NCI-H524 treated with DMSO at 0.1 percent for 48 hours (cell line): ENCODE results near the gene TOLLIP.
"Not testable (repeated sequence)": the region's sequence is repeated elsewhere in the genome, so short reads cannot be mapped to it uniquely, and the experiment has no call there.

ENCODE experiments used
- DNase-seq: peaks from one replicate; lab custom pipeline; 2025; lab: John Stamatoyannopoulos, UW

TOLLIP gene

DNA sequence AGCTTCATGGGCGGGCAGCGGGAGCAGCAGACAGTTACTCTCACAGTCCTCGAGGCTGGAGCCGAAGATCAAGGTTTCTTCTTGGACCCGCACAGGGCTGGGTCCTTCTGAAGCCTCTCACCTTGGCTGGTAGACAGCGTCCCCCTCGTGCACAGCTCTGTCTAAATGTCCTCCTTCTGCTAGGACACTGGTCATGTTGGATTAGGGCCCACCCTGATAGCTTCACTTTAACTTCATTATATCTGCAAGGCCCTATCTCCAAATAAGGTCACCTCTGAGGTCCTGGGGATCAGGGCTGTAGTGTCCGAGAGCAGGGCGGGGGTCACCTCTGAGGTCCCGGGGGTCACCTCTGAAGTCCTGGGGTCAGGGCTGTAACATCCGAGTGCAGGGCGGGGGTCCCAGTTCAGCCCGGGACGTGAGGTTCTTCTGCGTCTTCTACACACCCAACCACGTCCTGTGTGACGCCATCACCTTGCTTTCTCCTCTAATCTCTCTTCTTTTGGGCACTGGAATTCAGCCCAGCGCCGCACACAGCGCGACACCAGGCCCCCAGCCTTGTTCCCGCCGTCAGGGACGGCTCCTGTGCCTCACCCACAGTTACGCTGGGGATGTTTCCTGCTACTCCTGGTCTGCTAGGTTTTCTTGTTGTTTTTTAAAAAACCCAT lies 34.1 kb upstream of the TOLLIP start:
- DNase-seq = no peak

DNA sequence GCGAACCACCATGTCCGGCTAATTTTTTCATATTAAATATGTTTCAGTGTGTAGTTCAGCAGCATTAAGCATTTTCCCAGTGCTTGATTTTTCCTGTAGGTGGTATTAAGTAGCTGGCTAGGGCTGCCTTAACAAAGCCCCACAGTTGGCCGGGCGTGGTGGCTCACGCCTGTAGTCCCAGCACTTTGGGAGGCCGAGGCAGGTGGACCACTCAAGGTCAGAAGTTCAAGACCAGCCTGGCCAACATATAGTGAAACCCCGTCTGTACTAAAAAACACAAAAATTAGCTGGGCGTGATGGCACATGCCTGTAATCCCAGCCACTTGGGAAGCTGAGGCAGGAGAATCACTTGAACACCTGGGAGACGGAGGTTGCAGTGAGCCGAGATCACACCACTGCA lies 33.5 kb upstream of the TOLLIP start:
- no peak for DNase-seq

DNA sequence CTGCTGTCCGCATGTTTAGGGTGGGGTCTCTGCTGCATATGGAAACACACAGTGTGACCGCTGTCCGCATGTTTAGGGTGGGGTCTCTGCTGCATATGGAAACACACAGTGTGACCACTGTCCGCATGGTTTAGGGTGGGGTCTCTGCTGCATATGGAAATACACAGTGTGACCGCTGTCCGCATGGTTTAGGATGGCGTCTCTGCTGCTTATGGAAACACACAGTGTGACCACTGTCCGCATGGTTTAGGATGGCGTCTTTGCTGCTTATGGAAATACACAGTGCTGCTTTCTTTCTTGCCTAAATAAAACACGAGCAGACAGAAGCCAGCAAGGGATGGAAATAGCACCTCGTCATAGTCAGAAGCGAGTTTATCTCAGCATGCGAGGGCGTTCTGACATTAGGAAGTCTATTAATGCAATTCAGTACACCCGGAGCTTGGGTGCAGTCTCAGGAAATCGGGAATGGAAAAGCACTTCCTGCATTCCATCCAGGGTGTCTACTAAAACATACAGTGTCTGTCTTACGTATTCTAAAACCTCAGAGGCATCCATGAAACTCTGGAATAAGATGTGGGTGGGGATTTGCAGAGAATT lies 32.6 kb upstream of the TOLLIP start:
- no peak for DNase-seq

DNA sequence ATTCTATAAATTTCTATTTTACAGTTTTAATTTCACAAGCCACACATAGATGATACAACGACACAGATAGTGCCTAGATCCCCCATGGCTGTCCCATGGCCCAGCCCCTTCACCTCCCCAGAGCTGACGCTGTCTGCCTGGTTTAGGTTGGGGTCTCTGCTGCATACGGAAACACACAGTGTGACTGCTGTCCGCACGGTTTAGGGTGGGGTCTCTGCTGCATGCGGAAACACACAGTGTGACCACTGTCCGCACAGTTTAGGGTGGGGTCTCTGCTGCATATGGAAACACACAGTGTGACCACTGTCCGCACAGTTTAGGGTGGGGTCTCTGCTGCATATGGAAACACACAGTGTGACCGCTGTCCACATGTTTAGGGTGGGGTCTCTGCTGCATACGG lies 31.8 kb upstream of the TOLLIP start:
- not testable (repeated sequence) for DNase-seq

DNA sequence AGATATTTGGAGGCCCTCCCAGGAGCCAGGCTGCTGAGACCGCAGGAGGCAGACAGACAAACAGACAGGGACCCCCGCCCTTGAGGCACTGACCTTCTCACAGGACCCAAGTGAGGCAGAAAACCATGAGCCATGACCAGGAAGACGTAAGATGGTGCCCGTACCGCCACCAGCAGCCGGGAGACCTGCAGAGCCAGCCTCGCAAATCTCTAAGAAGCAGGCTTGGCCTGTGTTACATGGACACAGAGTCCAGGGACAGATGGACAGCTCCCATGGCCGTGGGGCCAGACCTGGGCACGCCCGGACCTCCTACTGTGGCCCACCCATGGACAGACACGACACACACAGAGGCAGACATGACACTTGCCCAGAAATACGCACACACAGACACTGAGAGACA lies 30.7 kb upstream of the TOLLIP start:
- no peak for DNase-seq

DNA sequence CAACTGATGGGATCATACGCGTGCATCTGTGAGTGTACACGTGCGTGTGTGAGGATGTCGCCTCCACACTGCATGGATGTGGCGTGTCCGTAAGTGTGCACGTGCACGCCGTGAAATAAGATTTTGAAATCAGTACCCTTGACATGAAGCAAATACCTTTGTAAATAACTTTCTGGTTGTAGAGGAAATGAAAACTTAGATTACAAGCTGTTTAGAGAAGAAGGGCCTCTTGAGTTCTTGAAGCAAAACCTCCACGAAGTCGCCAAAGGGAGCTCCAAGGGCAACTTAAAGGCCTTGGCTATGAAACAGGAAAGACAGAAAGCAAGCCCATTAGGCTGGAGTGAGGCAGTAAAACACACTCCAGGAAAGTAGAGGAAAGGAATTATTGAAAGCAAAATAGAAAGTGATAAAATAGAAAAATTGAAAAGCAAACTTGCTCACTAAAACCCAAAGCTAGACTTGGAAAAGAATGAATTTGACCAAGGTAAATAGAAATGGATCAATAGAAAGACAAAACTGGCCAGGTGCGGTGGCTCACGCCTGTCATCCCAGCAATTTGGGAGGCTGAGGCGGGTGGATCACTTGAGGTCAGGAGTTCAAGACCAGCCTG lies 29.7 kb upstream of the TOLLIP start:
- DNase-seq = no peak

DNA sequence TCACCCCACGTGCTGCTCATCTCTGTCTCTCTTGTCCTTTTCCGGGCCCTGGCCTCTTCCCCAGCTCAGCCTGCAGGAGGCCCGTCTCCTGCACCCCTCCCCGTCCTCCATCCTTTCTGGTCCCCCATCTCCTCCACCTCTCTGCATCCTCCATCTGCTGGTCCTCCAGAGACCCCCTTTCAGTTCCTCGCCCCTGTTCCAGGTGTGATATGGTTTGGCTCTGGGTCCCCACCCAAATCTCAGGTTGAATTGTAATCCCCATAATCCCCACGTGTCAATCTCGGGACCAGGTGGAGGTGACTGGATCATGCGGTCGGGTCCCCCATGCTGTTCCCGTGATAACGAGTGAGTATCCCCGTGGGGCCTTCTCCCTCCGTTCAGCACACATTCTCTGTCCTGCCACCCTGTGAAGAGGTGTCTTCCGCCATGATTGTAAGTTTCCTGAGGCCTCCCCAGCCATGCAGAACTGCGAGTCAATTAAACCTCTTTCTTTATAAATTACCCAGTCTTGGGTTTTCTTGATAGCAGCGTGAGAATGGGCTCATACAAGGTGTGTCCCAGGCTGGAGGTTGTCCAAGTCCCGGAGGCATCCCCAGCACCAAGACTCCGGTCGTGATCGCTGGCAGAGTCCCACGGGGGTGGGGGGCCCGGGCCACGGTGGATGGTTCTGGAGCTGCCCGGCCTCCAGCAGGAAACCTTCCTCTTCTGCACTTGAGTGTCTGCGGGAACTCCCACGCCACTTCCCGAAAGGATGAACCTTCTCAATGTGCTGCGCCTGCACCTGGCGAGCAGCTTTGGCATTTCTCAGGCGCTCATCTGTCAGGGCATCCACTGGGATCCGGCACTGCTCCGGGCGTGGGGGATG lies 29.0 kb upstream of the TOLLIP start:
- DNase-seq = no peak

DNA sequence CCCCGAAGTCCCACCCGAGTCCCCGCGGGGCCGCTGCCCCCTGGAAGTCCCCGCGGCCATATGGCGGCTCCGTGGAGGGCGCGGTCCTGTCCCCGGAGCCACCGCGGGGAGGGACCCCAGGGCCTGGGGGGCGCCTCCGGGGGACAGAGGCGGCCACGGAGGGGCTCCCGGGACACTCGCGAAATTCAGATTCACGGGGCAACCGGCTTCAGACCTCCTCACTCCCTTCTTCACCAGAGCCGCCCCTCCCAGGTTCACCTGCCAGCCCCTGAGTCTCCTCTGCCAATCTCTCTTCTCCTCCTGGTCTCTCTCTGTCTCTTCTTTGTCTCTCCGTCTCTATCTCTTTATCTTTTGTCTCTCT lies 28.2 kb upstream of the TOLLIP start:
- no peak for DNase-seq

DNA sequence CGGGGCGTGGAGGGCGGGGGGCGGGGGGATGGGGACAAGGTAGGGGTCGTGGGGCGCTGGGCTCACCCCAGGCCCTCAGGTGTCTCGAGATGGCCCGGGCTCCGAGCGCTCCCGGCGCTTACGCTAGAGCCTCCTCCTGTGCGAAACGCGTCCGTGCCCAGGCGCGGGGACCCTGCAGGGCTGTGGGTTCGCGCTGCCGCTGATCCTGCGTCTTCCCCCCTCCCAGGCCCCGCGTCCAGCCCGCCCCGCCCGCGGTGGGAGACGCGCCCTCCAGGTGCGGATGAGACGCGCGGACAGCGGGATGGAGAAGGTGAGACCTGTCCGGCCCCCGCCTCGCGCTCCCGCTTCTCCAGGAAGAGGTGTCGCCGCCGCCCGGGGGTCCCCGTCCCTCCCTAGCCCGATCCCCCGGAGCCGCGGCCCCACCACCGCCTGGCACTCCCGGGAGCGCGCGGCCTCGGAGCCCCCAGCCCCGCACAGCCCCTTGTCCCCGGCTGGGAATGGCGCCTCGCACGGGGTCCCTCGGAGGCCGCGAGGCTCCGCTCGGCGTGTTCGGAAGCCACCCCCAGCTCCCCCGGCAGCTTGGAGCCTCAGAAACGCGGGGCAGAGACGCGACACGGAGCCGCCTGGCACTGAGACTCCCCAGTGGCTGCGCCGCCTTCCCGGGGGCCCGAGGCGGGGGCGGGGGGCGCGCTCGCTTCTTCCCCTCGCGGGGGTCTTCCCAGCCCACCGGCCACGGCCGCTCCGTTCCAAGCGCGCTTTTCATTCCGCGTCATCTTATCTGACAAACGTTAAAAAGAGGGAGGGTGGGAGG lies 27.6 kb upstream of the TOLLIP start:
- DNase-seq = no peak

DNA sequence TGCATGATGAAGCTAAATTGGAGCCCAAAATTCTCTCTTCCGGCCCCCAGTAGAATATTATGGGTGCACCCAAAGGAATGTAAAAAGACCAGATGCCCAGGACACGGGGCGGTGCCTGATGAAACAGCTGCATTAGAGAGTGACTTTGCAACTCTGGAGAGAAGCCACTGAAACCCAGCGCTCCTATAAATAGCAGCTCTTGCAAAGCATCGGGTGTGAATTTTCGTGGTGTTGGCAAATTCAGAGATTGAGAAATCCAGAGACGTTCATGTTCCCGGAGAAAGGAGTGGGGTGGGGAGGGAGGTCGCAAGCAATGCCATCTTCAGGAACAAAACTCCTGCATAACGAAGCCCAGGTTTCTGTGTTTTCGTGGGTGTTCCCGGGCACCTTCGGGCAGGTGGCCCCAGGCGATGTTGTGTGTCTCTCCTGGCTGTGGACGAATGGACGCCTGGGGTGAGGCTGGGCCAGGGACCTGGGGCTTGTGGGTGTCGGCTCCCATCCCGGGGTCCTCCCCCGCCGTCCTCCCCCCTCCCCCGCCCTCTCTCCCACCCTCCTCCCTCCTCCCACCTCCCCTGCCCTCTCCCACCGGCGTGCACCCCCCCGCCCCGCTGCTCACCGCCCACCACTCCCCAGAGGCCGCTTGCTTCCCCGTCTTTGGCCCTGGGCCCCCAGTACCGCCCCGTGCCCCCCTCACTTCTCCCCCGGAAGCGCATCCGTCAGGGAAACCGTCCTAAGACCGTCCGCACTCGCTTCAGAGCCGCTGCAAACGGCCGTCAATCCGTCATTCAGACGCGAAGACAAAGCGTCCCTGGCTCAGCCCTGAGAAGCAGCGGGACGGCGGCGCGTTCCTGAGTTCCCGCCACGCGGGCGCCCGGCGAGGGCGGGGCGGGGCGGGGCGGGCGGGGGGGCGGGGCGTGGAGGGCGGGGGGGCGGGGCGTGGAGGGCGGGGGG lies 26.7 kb upstream of the TOLLIP start:
- DNase-seq = no peak

DNA sequence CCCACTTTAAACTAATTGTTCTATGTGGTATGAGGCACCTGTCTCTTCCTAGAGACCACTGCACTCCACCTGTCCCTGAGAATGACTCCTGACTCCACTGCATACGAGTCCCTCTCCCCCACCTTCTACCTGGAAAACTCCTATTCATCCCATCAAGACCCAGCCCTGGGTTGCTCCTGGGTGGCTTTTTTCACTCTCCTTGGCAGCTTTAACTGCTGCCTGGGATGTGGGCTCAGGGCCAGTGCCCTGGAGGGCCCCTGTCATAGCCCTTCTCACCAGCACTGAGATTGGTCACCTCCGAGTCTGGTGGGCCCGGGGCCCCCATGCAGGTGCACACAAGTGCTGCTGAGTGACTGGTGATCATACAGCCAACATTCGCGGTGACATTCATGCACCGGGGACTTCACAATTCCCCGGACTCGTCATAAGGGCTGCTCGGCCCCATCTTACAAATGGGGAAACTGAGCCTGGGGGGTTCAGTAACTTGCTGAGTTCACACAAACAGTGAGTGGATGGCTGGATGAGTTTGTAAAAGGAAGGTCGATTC lies 25.9 kb upstream of the TOLLIP start:
- no peak for DNase-seq

DNA sequence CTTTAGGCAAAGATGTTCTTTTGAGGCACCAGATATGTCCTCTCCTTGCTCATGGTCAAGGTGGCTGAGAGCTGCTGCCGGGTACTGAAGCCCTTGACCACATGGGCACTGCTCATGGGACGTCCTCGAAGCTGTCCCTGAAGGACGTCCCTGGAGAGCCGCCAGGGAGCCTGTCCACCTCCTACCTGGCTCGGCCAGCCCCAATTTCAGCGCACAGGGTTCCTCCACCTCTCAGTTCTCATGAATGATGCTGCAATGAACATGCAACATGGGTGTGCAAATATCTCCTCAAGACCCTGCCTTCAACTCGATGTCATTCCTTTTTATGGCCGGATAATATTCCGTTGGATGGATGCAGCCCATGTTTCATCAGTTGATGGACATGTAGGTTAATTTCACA lies 24.4 kb upstream of the TOLLIP start:
- no peak for DNase-seq

DNA sequence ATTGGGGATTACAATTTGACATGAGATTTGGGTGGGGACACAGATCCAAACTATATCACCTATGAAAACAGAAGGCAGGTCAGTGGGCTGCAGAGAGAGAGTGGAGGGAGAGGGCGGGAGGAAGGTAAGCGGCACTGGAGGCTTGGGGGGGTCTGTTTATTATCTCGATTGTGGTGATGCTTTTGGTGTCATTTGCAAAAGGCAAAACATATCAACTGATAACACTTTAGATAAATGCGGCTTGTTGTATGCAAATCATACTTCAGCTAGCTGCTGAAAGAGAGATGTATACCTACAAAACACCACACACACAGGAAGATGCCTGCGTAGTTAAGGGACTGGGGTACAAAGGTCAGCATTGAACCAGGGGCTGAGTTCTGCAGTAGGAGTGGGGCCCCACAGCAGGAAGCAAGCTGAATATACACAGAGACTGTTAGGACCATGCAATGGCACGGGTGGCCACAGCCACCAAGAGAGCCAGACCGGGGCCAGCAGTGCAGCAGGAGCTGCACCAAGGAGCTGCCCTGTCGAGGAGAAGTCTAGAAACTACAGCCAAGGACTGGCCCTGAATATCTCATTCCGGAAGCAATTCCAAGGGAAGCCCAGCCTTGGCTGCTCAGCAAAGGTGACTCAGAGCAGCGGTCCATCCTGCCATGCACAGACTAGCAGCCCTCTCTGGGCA lies 23.8 kb upstream of the TOLLIP start:
- no peak for DNase-seq

DNA sequence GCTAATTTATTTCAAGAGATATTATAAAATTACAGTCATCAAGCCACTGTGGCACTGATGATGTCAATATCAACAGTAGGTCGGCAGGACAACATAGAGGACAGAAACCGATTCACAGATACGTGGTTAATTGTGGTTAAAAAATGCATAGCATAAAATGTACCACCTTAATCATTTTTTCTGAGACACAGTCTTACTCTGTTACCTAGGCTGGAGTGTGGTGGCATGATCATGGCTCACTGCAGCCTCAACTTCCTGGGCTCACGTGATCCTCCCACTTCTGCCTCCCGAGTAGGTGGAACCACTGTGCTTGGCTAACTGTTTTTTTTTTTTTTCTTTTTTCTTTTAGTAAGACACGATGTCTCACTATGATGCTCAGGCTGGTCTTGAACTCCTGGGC lies 21.0 kb upstream of the TOLLIP start:
- no peak for DNase-seq

DNA sequence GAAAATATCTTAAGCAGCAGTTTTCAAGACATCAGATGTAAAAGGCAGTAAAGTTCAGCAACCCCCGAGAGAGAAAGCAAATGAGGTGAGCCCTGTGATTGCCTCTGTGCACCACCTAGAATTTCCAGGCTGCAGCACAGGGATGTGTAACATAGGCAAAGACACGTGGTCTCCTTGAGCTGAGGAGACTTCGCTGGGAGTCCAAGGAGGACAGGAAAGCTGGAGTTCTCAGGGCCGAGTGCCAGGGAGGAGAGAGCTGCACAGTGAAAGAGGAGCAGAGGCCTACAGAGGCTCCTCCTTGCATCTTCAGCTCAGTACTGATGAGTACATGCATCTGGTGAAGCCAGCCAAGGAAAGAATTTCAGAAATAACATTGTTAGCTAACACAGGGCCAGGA lies 17.6 kb upstream of the TOLLIP start:
- no peak for DNase-seq

DNA sequence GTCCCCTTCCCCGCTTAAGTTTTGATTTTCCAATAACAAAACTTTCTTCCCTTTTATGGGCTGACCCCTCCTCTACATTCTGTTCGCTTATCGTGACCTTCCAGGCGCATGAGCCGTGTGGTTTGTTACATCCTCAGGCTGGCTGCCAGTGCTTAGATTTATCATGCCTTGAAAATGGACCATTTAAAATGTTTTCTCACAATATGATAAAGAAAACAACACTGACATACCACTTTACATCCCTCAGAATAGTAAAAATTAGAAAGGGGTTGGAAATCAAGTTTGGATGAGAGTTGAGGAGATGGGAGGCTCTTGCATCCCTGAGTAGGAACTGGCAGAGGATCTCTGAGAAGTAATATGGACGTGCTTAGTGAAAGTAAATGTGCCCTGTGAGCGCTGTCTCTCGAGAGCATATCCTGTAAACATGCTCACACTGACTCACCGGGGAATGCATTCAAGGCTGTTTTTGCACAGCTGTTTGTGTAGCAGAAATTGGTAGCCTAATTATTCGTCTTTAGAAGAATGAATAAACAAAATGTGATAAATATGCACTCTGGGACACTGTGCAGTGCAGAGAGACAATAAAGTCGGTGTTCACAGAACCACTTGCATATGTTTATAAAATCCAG lies 17.1 kb upstream of the TOLLIP start:
- no peak for DNase-seq

DNA sequence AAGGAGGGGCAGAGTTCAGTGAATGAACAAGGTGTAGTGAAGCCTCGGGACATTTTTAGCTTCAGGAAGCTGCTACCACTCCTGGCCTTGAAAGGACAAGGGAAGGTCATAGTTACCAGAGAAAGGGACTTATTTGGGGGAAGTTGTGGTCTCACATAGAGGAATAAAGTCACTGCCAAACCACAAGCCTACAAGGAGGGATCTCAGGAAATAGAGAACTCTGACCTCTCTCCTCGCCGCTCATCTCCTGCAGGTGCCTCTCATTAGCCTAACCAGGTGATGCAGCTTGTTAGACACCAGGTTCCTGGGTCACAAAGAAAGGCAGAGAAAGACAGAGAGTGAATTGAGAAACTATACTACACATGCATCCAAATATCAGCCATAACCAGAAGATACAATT lies 14.3 kb upstream of the TOLLIP start:
- DNase-seq = no peak

DNA sequence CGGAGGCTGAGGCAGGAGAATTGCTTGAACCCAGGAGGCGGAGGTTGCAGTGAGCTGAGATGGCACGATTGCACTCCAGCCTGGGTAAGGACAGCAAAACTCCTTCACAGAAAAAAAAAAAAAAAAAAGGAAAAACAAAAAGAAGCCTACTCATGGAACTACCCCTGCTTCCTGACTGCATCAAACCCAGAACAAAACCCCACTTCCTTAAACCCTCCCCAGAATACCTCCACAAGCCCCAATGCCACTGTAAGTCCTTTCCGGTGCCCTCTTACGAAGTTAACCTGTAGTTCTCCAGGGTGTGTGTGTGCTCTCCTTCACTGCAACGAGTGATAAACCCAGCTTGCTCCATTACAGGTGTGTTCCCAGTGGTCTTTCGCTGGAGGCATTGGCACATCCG lies 8.6 kb upstream of the TOLLIP start:
- DNase-seq = no peak

DNA sequence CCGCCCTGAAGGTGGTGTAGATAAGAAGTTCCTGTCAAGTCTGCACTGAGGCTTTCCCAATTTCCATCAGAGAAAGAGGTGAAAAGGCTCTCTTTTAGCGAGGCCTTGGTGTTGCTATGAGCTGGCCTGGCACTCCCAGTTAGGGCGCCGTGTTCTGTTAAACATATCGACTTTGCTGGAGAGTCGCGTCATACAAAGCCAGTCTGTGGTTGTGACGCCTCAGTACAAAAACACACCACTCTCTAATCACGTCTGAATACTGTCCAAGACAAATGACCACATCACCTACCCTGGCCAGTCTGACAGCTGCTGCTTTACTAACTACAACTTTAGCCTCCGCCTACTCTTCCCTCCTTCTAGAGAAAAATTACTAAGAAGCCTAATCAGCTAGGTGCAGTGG lies 8.0 kb upstream of the TOLLIP start:
- no peak for DNase-seq
